ENCODE data around the gene PFKFB4. TPM values are rescaled to one million over a fixed set of nuclear protein-coding genes. Genes with fewer than 3 reads are reported as not detected.

The PFKFB4 gene
- total RNA-seq, 1 experiment from 2014 or later, result 20.3 TPM

DNA sequence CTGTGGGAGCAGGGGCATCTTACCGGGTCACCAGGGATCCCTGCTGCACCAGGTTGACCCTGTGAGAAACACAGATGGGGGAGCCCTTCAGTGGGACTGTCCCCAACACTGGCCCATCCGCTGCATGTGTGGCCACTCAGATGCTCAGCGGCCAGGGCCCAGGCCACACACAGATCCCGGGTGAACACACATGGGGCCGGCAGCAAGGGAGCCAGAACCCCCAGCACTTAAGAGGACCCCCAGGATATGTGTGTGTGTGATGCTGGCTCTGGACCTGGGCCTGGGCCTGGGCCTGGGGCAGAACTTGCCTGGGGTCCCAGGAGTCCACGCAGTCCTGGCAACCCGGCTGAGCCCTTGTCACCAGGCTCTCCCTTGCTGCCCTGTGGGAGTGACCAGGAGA is 11.9 kb upstream of the PFKFB4 start:
- ATAC-seq, result no peak
- CTCF ChIA-PET, result no interaction called here
- Histone ChIP-seq H3K79me2 (ENCODE audit: insufficient read depth, low read length) (no peaks in the 10 kb centered on the region), H2AFZ (ENCODE audit: low read depth, low read length, poor library complexity, severe bottlenecking) (no peak overlapping the region), H3K9me3 (ENCODE audit: control insufficient read depth in 1 of 2, insufficient read depth in 1 of 2, low read depth in 1 of 2, low read length in 2 of 2) (no peaks in the 10 kb centered on the region), H3K4me1 (ENCODE audit: control insufficient read depth in 1 of 2, insufficient read depth in 2 of 2, low read length in 2 of 2) (peaks cover 28 to 37% of the 10 kb centered on the region in 2 experiments), H3K9ac (ENCODE audit: low read length) (no peak overlapping the region), H4K20me1 (ENCODE audit: insufficient read depth) (no peaks in the 10 kb centered on the region), H3K36me3 (ENCODE audit: control insufficient read depth in 1 of 2, insufficient read depth in 2 of 2, low read length in 2 of 2) (no peaks in the 10 kb centered on the region), H3K27me3 (ENCODE audit: insufficient read depth, low read length) (no peaks in the 10 kb centered on the region), H3K4me2 (ENCODE audit: low read length) (no peak overlapping the region), H3K27ac (ENCODE audit: low read depth, low read length) (no peak overlapping the region), H3K4me3 (replicated peaks in 1 of 2; ENCODE audit: low read depth in 1 of 2, low read length in 2 of 2) (no peak overlapping the region), H3K9me2 (ENCODE audit: insufficient read depth) (no peaks in the 10 kb centered on the region)
- DNase-seq (ENCODE audit: low read depth, low spot score), result no peak
- TF ChIP-seq RAD21 (IDR thresholded peaks at IDR 0.05; ENCODE audit: low read depth) (no peak), POLR2A (IDR thresholded peaks at IDR 0.05; ENCODE audit: borderline replicate concordance, extremely low read depth, insufficient read depth, insufficient read length) (no peak), EZH2 (IDR thresholded peaks at IDR 0.05) (no peak), EGR1 (IDR thresholded peaks at IDR 0.05; ENCODE audit: low read depth) (no peak), SP1 (IDR thresholded peaks at IDR 0.05; ENCODE audit: low read depth) (no peak), CEBPB (IDR thresholded peaks at IDR 0.05; ENCODE audit: low read depth) (no peak), ATF3 (IDR thresholded peaks at IDR 0.05) (no peak), ZNF274 (IDR thresholded peaks at IDR 0.05; ENCODE audit: low read depth, low read length) (no peak), ZBTB33 (IDR thresholded peaks at IDR 0.05; ENCODE audit: extremely low read depth, insufficient replicate concordance, low read length) (no peak), ELF1 (IDR thresholded peaks at IDR 0.05; ENCODE audit: borderline replicate concordance, low read depth) (no peak)
- TF ChIP-seq, protein P1, sequence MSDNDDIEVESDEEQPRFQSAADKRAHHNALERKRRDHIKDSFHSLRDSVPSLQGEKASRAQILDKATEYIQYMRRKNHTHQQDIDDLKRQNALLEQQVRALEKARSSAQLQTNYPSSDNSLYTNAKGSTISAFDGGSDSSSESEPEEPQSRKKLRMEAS (IDR thresholded peaks at IDR 0.05), result no peak
- intact Hi-C loops (cut with micrococcal nuclease), result no loop called here
- RAD21 ChIA-PET (ENCODE audit: low non-redundant PET in 1 of 2, low total read pairs in 2 of 2, uncharacterized antibody in 2 of 2, unreplicated experiment in 2 of 2), result no interaction called here
- POLR2A ChIA-PET, result no interaction called here
- no TSS peak for BruUV-seq (replicated peaks)
